ENCODE measurements around the gene IMMT. TPM values are rescaled to one million over a fixed set of nuclear protein-coding genes. Genes with fewer than 3 reads are reported as not detected.
A peak's percentile ranks its signal among the peaks of the same experiment; 100 is the strongest.

Gene IMMT
- total and polyA plus RNA-seq, 9 of the 15 experiments (the other 6 are each of a cell fraction or from before 2014, with no cell fraction given): 119 to 294 (median 140) TPM

- TF ChIP-seq MLLT1 (IDR thresholded peaks at IDR 0.05) (0 out of 4 replicates have a peak, but pooled peaks of 1 of the 2 experiments have one; percentile 16), HDAC3 (IDR thresholded peaks at IDR 0.05; ENCODE audit: borderline replicate concordance, partially characterized antibody) (no peak), CTBP1 (IDR thresholded peaks at IDR 0.05; ENCODE audit: borderline replicate concordance) (no peak), ZNF655 (CRISPR knock-in tag; IDR thresholded peaks at IDR 0.05) (no peak), SMARCA5 (IDR thresholded peaks at IDR 0.05) (0 out of 2 replicates have a peak, but pooled peaks have one; percentile 47), PATZ1 (CRISPR knock-in tag; IDR thresholded peaks at IDR 0.05; ENCODE audit: borderline replicate concordance) (0 out of 2 replicates have a peak, but pooled peaks have one; percentile 62), BHLHE40 (IDR thresholded peaks at IDR 0.05; ENCODE audit: low read length) (no peak), HOMEZ (CRISPR knock-in tag; IDR thresholded peaks at IDR 0.05) (no peak), BRD9 (IDR thresholded peaks at IDR 0.05; ENCODE audit: low read depth, partially characterized antibody) (peak; percentile 23), ATF3 (IDR thresholded peaks at IDR 0.05) (peak; percentile 53), ATF3 (CRISPR knock-in tag; conservative IDR thresholded peaks at IDR 0.05) (no peak; the same call in 1 of the 2 replicates), MLX (CRISPR knock-in tag; conservative IDR thresholded peaks at IDR 0.05) (no peak), CBFB (CRISPR knock-in tag; IDR thresholded peaks at IDR 0.05) (no peak), TEAD2 (tag; IDR thresholded peaks at IDR 0.05) (0 out of 2 replicates have a peak, but pooled peaks have one; percentile 23), NKRF (IDR thresholded peaks at IDR 0.05; ENCODE audit: borderline replicate concordance) (peak; percentile 9; the same call in 1 of the 2 replicates), CBFA2T3 (IDR thresholded peaks at IDR 0.05) (no peak), CXXC5 (CRISPR knock-in tag; IDR thresholded peaks at IDR 0.05) (no peak), L3MBTL2 (IDR thresholded peaks at IDR 0.05) (0 out of 2 replicates have a peak, but pooled peaks have one; percentile 4)
Observed at GRCh38 chr2:86195808-86196387, 636 bp upstream of the IMMT start (continued).

Measured in K562 (cell line).